Activated CD4-positive, alpha-beta T cell treated with anti-CD3 and anti-CD28 coated beads, Interleukin-10, Interleukin-2, amounts not matched to agents 100 ng/mL and 50 ng/mL, durations not matched to agents 16 hours and 8 hours (primary cell): ENCODE data around the gene TMEM219.
A peak's percentile ranks its signal among the peaks of the same experiment; 100 is the strongest.

Source experiments
- DNase-seq: peaks from one replicate; pipeline ENCODE4 v3.0.0-alpha.2; 2020

Gene TMEM219

DNA sequence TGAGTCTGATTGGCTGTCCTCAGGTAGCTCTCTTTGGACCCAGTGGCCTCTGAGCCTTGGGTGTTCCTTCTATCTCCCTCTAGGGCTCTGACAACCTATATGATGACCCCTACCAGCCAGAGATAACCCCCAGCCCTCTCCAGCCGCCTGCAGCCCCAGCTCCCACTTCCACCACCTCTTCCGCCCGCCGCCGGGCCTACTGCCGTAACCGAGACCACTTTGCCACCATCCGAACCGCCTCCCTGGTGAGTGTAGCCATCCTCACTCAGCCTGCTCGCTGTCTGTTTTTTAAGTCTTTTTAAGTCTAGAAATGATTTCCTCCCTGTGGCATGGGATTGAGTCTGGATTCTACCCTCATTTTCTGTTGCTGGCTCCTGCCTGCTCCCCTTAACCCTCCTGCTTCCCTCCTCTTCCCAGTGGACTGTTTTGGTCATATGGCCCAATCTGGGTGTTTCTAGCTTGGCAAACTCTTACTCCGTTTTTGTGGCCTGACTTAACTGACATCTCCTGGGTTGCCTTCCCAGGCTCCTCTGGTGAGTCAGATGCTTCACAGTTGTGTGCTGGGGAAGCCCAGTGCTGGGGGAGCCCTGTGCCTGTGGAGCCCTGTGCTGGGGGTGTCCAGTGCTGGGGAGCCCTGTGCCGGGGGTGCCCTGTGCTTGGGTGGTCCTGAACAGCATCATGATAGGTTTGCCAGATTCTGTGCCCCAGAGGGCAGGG is 21.7 kb downstream of the TMEM219 start:
- no peak for DNase-seq

- no peak for DNase-seq
Observed at GRCh38 chr16:29984137-29984763, 22.4 kb downstream of the TMEM219 start.

GRCh38 chr16:29984764-29985147 is 22.9 kb downstream of the TMEM219 start:
- no peak for DNase-seq

GRCh38 chr16:29985271-29985811 is 23.5 kb downstream of the TMEM219 start:
- DNase-seq: no peak

DNA sequence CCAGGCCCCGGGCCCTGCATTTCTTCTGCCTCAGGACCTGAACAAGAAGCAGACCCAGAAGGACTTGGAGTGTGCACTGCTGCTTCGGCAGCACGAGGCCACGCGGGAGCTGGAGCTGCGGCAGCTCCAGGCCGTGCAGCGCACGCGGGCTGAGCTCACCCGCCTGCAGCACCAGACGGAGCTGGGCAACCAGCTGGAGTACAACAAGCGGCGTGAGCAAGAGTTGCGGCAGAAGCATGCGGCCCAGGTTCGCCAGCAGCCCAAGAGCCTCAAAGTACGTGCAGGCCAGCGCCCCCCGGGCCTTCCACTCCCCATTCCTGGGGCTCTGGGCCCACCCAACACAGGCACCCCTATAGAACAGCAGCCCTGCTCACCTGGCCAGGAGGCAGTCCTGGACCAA is 24.4 kb downstream of the TMEM219 start:
- no peak for DNase-seq

DNA sequence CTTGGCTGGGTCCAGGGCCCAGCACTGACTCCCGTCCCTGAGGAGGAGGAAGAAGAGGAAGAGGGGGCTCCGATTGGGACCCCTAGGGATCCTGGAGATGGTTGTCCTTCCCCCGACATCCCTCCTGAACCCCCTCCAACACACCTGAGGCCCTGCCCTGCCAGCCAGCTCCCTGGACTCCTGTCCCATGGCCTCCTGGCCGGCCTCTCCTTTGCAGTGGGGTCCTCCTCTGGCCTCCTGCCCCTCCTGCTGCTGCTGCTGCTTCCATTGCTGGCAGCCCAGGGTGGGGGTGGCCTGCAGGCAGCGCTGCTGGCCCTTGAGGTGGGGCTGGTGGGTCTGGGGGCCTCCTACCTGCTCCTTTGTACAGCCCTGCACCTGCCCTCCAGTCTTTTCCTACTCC is 25.1 kb downstream of the TMEM219 start:
- no peak for DNase-seq

DNA sequence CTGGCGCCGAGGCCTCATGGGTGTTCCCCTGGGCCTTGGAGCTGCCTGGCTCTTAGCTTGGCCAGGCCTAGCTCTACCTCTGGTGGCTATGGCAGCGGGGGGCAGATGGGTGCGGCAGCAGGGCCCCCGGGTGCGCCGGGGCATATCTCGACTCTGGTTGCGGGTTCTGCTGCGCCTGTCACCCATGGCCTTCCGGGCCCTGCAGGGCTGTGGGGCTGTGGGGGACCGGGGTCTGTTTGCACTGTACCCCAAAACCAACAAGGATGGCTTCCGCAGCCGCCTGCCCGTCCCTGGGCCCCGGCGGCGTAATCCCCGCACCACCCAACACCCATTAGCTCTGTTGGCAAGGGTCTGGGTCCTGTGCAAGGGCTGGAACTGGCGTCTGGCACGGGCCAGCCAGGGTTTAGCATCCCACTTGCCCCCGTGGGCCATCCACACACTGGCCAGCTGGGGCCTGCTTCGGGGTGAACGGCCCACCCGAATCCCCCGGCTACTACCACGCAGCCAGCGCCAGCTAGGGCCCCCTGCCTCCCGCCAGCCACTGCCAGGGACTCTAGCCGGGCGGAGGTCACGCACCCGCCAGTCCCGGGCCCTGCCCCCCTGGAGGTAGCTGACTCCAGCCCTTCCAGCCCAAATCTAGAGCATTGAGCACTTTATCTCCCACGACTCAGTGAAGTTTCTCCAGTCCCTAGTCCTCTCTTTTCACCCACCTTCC is 25.6 kb downstream of the TMEM219 start:
- DNase-seq: no peak

DNA sequence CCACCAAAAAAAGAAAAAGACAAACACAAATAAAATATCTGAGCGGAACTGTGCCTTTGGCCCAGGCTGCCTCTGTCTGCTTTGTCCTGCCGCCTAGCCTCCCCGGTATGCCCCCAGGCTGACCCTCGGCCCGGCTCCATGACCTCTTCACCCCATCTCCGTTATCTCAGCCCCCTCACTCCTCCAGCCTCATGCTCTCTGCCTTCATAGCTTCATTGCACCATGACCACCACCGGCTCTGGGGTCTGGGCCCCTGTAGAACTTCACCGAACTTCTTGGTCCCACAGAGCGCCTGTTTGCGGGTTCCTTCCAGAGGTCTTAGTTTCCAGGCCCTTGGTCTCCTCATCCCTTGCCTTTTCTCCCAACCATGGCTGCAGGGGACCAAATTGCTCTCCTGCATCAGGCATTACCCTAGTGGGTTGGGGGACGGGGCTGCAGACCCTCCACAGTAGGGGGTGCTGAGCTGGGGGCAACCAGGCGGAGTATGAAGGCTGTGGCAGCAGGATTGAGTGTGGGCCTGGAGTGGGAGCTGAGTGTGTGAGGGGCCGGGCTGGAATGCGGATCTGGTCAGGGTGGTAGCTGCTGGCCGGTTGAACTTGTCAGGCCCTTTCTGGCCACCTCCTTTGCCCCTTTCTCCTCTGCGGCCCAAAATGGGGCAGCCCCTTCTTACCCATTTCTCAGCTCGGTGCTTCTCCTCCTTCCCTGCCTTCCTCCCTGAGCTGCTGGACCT is 26.6 kb downstream of the TMEM219 start:
- no peak for DNase-seq

GRCh38 chr16:29989111-29989858 is 27.4 kb downstream of the TMEM219 start:
- no peak for DNase-seq

GRCh38 chr16:29990034-29990433 is 28.2 kb downstream of the TMEM219 start:
- DNase-seq: no peak

- no peak for DNase-seq
Observed at GRCh38 chr16:29990883-29991570, 29.1 kb downstream of the TMEM219 start.

DNA sequence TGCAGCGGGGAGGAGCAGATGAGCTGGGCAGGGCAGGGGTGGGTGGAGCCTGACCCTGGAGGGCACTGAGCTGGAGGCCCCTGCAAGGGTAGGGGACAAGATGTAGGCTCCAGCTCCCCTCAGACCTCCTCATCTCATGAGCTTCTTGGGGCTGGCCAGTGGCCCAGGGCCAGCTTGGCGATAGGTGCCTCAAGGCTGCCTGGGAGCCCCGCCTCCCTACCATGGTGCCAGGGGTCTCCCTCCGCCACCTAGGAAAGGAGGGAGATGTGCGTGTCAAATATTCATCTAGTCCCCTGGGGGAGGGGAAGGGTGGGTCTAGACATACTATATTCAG is 29.7 kb downstream of the TMEM219 start:
- no peak for DNase-seq

GRCh38 chr16:29992344-29992967 is 30.6 kb downstream of the TMEM219 start:
- DNase-seq: no peak

DNA sequence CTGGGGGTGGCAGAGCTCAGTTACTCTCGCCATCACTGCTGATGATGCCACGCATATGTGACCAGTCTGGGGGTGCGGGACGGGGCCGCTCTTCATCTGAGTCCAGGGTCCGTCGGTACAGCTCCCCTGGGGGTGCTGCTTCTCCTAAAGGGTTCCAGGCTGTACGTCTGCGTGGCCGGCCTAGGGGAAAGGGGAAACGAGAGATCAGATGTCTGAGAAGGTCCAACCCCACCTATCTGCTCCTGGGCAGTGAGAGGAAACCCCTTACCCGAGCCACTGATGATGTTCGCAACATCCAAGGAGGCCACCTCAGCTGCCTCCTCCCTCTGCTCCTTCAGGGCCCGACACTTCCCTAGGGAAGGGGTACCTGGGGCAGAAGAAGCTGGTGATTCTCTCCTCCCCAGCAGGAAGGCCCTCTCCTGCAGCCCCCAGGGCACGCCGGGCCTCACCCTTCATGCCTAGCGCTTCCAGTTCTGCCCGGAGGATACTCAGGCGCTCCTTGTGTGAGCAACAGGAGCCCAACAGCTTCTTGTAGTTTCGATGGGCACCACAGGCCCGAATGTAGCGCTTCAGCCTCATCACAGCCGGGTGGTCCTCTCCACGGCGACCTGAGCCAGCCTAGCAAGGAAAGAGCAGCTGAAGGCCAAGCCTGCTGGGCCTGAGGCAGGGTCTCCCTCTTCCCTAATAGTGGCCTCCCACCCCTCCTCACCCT is 31.5 kb downstream of the TMEM219 start:
- no peak for DNase-seq

- DNase-seq: no peak
Observed at GRCh38 chr16:29993903-29994599, 32.2 kb downstream of the TMEM219 start.

DNA sequence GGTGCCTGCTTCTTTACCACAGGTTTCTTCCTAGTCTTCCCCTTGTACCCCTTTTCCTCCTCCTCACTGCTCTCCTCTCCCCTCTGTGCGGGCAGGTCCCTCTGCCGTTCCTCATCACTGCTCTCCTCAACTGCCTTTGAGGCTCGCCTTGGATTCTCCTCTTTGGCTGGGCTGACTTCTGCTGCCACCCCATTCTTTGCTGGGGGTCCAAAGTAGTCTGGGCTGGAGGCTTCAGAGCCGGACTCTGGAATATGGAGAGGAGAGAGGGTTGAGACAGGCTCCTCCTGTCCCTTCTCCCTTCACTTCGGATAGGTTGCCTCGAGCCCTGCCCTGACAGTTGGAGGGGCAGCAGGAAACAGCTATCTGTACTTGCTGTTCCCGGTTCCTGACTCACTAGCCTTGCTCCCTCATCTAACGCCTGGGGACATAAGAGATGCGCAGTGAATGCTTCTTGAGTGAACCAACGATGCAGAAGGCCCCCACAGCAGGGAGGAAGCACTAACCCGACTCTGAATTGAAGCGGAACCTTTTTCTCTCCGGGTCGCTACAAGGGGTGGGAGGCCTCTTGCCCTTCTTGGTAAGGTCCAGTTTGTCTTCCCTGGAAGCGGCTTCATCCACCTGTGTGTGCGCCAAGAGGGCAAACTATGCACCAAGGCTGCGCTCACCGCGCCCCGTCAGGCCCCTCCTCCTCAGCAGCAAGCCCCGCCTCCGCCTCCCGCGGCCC is 32.9 kb downstream of the TMEM219 start:
- peak; percentile 83 for DNase-seq

DNA sequence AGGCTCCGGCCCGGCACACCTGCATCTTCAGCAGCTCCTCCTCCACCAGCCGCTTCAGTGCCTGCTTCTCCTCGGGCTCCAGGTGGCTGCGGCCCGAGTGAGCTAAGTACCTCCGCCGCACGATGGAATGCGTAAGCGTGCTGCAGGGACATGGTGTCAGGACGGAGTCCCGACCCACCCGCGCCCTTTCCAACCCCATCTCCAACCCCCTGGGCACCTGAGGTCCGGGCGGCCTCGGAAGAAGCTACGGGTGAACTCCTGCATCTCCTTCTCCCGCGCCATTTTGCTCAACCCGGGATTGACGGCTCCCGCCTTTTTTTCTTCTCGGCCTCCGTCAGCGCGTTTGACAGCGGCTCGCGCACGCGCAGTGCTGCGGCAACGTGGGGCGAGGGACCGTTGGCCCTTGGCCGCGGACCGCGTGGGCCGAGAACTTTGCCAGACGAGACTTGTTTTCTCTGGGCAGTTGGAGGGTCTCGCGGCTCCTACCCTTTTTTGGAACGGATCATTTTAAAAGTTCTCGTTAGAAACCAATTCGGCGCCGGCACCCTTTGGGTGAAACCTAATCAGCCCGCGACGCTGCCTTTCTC is 33.5 kb downstream of the TMEM219 start, which contains the start of gene HIRIP3:
TSS of gene HIRIP3 (minus strand) at position 294 of the 587 bp plus-strand sequence. CDS start at position 282, 12 bp downstream.
- peak; percentile 93 for DNase-seq

DNA sequence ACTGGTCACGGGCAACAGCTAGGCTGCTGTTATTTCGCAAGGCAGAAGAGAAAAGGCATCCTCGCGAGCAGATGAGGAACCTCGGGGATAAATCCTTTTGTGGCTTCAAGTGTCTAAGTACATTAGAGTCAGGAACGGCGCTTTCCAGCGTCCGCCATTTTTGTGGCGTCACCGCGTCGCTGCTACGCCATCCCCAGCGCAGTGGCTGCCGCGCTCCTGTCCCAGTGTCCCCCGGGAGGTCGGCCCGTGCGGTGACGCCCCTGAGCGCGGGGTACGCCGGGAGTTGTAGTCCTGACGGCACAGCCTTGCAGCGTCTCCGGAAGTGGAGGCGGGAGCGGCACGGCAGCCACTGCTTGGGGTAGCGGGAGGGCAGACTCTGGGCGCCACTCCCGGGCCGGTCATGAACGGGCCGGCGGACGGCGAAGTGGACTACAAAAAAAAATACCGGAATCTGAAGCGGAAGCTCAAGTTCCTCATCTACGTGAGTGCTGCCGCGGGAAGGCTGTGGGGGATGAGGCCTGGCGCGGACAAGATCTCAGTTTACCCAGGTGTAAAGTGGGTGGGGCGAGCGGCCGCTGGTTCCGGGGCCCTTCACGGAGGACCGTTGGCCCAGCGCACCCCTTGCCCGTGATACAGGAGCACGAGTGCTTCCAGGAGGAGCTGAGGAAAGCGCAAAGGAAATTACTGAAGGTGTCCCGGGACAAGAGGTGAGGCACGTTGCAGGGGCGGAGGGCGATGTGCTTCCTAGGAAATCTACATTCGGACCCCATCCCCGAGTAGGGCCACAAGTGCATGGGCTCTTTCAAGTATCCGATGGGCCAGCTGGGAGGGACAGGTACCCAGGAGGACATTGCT is 34.3 kb downstream of the TMEM219 start, which contains the start of gene INO80E:
TSS of gene INO80E (plus strand) at position 331 of the 855 bp plus-strand sequence. CDS start at position 401, 70 bp downstream.
- DNase-seq: peak; percentile 100
